ENCODE data around the gene PRDM8.
"Not testable (repeated sequence)": the region's sequence is repeated elsewhere in the genome, so short reads cannot be mapped to it uniquely, and the experiment has no call there.

The PRDM8 gene

GRCh38 chr4:80196922-80197573 is at the start of gene PRDM8:
Gene PRDM8 (plus strand): TSS chr4:80197503. CDS start chr4:80200081, 2,578 bp downstream.
- peak in 1 of 2 donors; percentile 18 for DNase-seq (ENCODE audit: low read depth in 2 of 2)

DNA sequence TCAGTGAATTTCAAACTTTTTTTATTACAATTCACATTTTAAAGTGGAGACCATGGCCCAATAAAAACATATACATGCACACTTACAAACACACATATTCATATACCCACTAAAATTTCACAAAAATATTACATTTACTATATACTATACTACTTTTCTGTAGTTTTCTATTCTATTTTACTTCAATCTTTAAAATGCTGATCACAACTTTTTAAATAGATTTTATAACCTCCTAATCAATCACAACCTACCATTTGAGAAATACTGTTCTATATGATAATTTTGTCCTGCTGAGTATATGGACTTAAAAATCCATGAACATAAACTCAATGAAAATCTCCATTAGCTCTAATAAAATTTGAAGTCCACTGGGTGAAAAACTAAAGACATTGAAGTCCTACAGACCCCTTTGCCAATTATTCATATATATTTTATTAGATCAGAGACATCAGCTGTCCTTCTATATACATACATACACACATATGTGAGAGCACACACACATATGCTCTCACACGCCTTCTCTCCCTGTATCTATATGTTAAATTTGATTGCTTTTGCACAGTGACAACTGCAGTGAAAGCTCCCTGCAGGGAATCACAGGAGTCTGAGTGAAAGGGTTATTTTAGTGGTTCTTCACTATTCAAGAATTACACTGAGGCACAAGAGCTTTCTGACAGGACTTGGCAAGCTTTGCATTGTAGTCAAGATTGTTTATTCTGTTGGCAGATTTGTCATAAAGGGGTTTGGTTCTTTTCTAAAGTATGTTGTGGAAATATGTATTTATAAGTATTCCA is 46.7 kb upstream of the PRDM8 start:
- no peak for DNase-seq (ENCODE audit: low read depth in 2 of 2)

DNA sequence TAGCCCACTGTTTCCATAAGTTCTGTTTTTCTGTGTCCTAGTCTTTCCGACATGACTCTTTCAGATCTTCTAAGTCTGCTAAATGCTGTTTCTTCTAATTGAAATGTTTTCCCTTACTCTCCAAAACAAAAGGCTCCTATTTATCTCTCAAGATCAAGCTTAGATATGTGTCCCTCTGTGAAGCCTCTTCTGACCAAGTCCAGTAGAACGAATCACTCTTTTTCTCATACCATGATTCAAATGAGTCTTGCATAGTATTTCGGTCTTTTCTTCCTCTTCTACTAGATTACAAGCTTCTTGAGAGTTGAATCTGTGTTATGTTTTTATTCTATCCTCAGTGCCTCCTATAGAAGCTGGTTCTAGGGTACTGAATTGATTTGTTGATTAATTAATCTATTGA is 45.3 kb upstream of the PRDM8 start:
- DNase-seq (ENCODE audit: low read depth in 2 of 2), result no peak

GRCh38 chr4:80153874-80154544 is 43.3 kb upstream of the PRDM8 start:
- DNase-seq (ENCODE audit: low read depth in 2 of 2), result no peak

DNA sequence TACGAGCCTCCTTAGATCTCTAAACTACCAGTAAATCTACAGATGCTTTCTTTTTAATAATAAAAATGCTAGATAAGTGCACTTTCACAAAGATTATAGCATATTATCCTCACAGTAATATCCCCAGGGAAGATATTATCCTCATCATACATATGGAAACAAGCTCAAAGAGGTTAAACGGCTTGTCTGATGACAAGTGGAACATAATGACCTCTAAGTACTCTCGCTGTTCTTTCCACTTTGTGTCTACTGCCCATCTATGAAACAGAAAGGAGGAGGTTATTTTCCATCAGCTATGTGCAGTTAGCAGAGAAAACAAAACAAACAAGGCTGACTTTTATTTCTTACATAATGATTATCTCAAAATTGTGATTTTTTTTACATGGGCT is 42.8 kb upstream of the PRDM8 start:
- DNase-seq (ENCODE audit: low read depth in 2 of 2), result no peak

DNA sequence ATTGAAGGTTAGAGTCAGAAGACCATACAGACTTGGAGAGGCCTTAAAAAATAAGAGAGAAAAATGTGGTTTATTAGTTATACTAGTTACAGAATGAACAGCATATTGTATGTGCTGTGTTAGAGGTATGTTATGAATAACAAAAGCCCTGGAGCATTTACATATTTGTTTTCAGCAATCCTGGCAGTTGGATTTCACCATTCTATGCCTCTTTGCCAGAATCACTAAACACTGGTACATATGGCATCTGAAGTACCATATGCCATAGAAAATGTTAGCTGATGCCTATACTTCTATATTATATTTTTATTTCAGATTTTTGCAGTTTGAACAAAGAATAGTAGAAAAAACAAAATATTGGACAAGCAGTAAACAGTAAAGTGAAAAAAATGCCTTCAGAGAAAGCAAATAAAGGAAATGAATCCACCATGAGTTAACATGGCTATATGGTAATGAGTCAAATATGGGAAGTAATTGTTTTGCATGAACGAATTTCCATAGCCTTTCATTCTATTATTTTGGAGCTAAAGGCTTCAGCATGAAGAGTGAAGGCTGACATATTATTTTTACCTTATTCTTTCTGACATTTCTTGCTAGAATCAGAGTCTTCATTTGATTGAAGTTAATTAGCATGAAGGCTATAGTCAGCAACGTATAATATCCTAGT is 41.9 kb upstream of the PRDM8 start:
- DNase-seq (ENCODE audit: low read depth in 2 of 2), result no peak

- no peak for DNase-seq (ENCODE audit: low read depth in 2 of 2)
Measured at GRCh38 chr4:80156410-80156809, 40.9 kb upstream of the PRDM8 start.

- DNase-seq (ENCODE audit: low read depth in 2 of 2), result no peak
Measured at GRCh38 chr4:80161413-80162058, 35.8 kb upstream of the PRDM8 start.

- DNase-seq (ENCODE audit: low read depth in 2 of 2), result no peak
Measured at GRCh38 chr4:80162418-80162817, 34.9 kb upstream of the PRDM8 start.

DNA sequence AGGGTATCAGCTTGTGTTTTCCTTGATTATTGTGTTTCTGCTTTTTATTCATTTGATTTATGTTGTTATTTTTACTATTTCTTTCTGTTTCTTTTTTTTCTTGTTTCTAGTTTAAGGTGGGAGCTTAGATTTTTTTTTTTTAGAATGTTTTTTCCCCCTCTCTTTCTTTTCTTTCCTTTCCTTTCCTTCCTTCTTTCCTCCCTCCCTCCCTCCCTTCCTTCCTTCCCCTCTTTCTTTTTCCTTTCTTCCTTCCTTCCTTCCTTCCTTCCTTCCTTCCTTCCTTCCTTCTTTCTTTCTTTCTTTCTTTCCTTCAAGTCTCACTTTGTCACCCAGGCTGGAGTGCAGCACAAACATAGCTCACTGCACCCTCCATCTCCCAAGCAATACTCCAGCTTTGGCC is 31.4 kb upstream of the PRDM8 start:
- no peak for DNase-seq (ENCODE audit: low read depth in 2 of 2)

GRCh38 chr4:80171251-80171650 is 26.1 kb upstream of the PRDM8 start:
- DNase-seq (ENCODE audit: low read depth in 2 of 2), result no peak

- DNase-seq (ENCODE audit: low read depth in 2 of 2), result no peak
Measured at GRCh38 chr4:80171656-80172055, 25.6 kb upstream of the PRDM8 start.

DNA sequence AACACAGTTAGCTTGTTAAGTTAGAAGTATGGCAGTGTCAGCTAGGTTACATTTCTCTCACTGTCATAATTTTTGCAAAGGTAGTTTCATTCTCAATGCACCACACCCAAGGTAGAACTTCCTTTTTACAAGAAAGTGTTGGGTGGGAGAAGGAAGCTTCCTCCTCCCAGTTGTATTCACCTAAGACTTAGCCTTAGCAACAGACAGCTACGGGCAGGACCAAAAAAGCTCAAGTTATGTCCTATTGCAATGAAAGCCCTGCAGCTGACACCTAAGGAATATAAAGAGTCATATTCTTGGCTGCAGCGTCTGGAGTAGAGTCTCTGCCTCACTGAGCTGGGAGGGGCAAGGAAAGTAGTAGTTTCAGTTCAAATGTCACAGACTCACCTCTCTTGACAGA is 25.1 kb upstream of the PRDM8 start:
- no peak for DNase-seq (ENCODE audit: low read depth in 2 of 2)

DNA sequence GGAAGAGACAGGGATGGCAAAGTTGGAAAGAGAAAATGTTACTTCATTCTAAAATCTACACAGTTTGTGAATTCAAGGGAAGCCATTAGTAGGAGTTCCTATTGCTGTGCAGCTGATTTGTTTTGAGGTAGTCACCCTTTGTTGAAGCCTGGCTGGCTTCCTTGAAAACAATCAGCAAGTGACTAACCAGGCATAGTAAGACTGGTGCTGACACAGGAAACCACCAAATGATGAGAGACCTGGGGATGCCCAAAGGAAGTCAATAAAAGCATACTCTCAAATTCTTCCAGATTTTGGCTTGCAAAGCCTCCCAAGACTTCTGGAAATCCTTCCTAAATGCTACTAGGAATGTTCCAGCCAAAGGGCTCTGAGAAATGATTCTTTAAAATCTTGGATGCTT is 23.9 kb upstream of the PRDM8 start:
- no peak for DNase-seq (ENCODE audit: low read depth in 2 of 2)

DNA sequence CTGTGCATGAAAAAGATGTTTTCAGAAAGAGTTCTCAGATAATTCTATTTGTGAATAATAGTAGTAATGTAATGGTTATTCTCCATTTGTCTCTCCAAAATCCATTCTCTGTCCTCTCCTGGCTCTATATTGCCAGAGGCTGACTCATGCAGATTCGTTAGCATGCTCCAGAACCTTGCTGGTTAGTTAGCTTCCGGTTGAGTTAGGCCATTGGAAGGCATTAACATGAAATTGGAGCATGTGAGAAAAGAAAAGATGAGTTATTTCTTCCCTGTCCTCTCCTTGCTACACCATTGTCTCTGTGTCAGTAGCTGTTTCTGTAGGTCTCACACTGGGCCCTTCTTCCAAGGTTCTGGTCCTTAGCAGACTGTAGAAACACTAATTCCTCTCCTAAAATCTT is 23.5 kb upstream of the PRDM8 start:
- DNase-seq (ENCODE audit: low read depth in 2 of 2), result no peak

DNA sequence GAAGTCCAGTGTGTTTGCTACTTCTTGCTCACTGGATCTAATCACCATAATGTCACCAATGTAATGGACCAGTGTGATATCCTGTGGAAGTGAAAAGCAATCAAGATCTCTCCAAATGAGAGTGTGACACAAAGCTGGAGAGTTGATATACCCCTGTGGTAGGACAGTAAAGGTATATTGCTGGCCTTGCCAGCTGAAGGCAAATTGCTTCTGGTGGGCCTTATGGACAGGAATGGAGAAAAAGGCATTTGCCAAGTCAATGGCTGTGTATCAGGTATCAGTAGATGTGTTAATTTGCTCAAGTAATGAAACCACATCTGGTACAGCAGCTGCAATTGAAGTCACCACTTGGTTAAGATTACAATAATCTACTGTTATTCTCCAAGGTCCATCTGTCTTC is 19.5 kb upstream of the PRDM8 start:
- not testable (repeated sequence) for DNase-seq (ENCODE audit: low read depth in 2 of 2)

DNA sequence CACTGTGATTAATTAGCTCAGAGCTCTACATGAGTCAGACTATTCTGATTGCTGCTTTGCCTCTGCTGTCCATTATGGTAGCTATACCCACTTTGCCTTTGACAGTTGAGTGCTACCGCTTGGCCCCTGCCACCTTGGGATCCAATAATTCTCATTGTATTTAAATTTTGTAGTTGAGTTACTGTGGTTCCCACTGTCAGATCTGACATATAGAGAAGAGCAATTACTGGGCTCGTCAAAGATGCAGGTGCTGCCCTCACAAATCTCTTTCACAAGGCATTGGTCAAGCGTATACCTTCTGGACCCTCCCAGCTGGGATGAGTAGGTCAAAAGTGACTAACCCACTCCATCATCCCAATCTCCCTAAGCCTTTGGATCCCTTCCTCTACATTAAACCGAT is 18.3 kb upstream of the PRDM8 start:
- no peak for DNase-seq (ENCODE audit: low read depth in 2 of 2)

GRCh38 chr4:80179637-80180161 is 17.6 kb upstream of the PRDM8 start:
- no peak for DNase-seq (ENCODE audit: low read depth in 2 of 2)

GRCh38 chr4:80180743-80181142 is 16.6 kb upstream of the PRDM8 start:
- DNase-seq (ENCODE audit: low read depth in 2 of 2), result no peak

- no peak for DNase-seq (ENCODE audit: low read depth in 2 of 2)
Measured at GRCh38 chr4:80182237-80182866, 15.0 kb upstream of the PRDM8 start.
